NK-92 (cell line): ENCODE results near the gene ANKLE1.
A peak's percentile ranks its signal among the peaks of the same experiment; 100 is the strongest.
"Not testable (repeated sequence)": the region's sequence is repeated elsewhere in the genome, so short reads cannot be mapped to it uniquely, and the experiment has no call there.

Experiments
- DNase-seq: peaks from one replicate; lab custom pipeline; 2025; ENCODE audit not compliant: unreplicated experiment; lab: John Stamatoyannopoulos, UW

ANKLE1 gene

GRCh38 chr19:17246681-17247425 lies 34.8 kb upstream of the ANKLE1 start:
- no peak for DNase-seq

GRCh38 chr19:17248011-17248776 lies 33.5 kb upstream of the ANKLE1 start:
- no peak for DNase-seq

- DNase-seq = no peak
Observed at GRCh38 chr19:17249887-17250548, 31.7 kb upstream of the ANKLE1 start.

GRCh38 chr19:17254636-17255035 lies 27.1 kb upstream of the ANKLE1 start:
- no peak for DNase-seq

GRCh38 chr19:17255150-17255621 lies 26.5 kb upstream of the ANKLE1 start:
- no peak for DNase-seq

GRCh38 chr19:17256130-17256529 lies 25.6 kb upstream of the ANKLE1 start:
- DNase-seq = no peak

- DNase-seq = no peak
Observed at GRCh38 chr19:17259118-17259780, 22.5 kb upstream of the ANKLE1 start.

- DNase-seq = no peak
Observed at GRCh38 chr19:17259934-17260333, 21.8 kb upstream of the ANKLE1 start.

GRCh38 chr19:17260842-17261325 lies 20.8 kb upstream of the ANKLE1 start:
- peak; percentile 68 for DNase-seq

GRCh38 chr19:17262557-17262956 lies 19.1 kb upstream of the ANKLE1 start:
- no peak for DNase-seq

GRCh38 chr19:17263712-17264640 lies 17.7 kb upstream of the ANKLE1 start:
- DNase-seq = no peak

GRCh38 chr19:17264641-17264979 lies 17.1 kb upstream of the ANKLE1 start, which contains the start of gene USHBP1:
USHBP1 (minus strand) TSS chr19:17264745; CDS start chr19:17264299, 446 bp downstream.
- DNase-seq = no peak

GRCh38 chr19:17266026-17266425 lies 15.7 kb upstream of the ANKLE1 start:
- no peak for DNase-seq

GRCh38 chr19:17266589-17266974 lies 15.1 kb upstream of the ANKLE1 start:
- DNase-seq = no peak

GRCh38 chr19:17266975-17267788 lies 14.5 kb upstream of the ANKLE1 start, which contains the start of gene BABAM1:
BABAM1 (plus strand) TSS chr19:17267443; CDS start chr19:17268807, 1,364 bp downstream.
- DNase-seq = peak; percentile 76

- no peak for DNase-seq
Observed at GRCh38 chr19:17268754-17269153, 12.9 kb upstream of the ANKLE1 start.

GRCh38 chr19:17274892-17275291 lies 6.8 kb upstream of the ANKLE1 start:
- not testable (repeated sequence) for DNase-seq

- DNase-seq = no peak
Observed at GRCh38 chr19:17275441-17276175, 6.1 kb upstream of the ANKLE1 start.
